A549 (cell line): ENCODE results near the gene DLX6. TPM values are rescaled to one million over a fixed set of nuclear protein-coding genes. Genes with fewer than 3 reads are reported as not detected.

ENCODE experiments used
- CEBPB ChIP-seq, 2 experiments: fragments of >200 bp in 1 of 2; sonication (Bioruptor Twin) in 1 of 2; formaldehyde crosslinking in 1 of 2; IDR thresholded peaks; 2 replicates each; pipeline ENCODE4 v1.6.1; 2012 to 2016
- CHD2 ChIP-seq: fragments of 150-350 bp; IDR thresholded peaks from 2 replicates; pipeline ENCODE4 v1.6.1; 2014; ENCODE audit warnings: low read length; ENCODE audit not compliant: partially characterized antibody
- NR3C1 ChIP-seq: fragments of >200 bp; sonication (Bioruptor Twin); formaldehyde crosslinking; IDR thresholded peaks from 3 replicates; pipeline ENCODE4 v1.6.1; 2017
- POLR2AphosphoS2 ChIP-seq: conservative IDR thresholded peaks from 2 replicates; pipeline ENCODE4 v1.6.1; 2012; ENCODE audit warnings: low read length, improper control_type of control experiment, inconsistent platforms
- SMC3 ChIP-seq: fragments of >200 bp; sonication (Bioruptor Twin); formaldehyde crosslinking; IDR thresholded peaks from 3 replicates; pipeline ENCODE4 v1.6.1; 2018; ENCODE audit warnings: inconsistent platforms
- polyA plus RNA-seq, 4 experiments: library from polyadenylated mRNA; depleted of rRNA in 3 of 4; stranded (reverse); fragments of >200 nt; fragmentation: RNase III in 1 of 4; extraction: RNeasy Plus Mini Kit Qiagen cat#74134 plus additional on column Dnase treatment in 1 of 4; gene quantifications; 2 replicates in 3 of 4; 3 replicates in 1 of 4; pipeline ENCODE4 v1.2.3, GENCODE V29; 2011 to 2017
- small RNA-seq, 6 experiments: library from RNA; depleted of rRNA; stranded (forward); fragments of <200 nt; gene quantifications; one replicate each; pipeline ENCODE3, GENCODE V24; 2012
- TF ChIP-seq, protein P1 (sequence below): fragments of 250-450 bp; sonication (Bioruptor Pico); IDR thresholded peaks from 2 replicates; pipeline ENCODE4 v1.5.0; 2021; ENCODE audit warnings: mild to moderate bottlenecking, moderate library complexity, borderline replicate concordance

The DLX6 gene
- polyA plus RNA-seq, 2 of the 4 experiments (the other 2 are of a cell fraction), result not detected

DNA sequence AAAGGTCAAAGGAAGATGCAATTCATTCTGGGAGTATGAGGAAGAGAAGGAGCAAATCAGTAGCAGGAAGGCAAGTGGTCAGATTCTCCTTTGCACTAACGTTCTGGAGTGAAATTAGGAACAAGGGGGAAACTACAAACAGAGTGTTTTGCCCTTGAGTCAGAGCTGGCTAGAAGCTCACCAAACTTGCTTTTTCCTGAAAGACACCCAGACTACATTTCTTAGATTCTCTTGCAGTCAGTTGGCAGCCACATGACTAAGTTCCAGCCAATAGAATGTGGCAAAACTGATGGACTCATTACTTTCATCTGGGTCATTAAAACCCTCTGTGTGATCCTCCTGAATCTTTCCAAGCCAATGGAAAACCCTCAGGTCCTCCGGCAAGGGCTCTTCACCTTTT is 37.9 kb downstream of the DLX6 start (continued):
- TF ChIP-seq, protein P1, sequence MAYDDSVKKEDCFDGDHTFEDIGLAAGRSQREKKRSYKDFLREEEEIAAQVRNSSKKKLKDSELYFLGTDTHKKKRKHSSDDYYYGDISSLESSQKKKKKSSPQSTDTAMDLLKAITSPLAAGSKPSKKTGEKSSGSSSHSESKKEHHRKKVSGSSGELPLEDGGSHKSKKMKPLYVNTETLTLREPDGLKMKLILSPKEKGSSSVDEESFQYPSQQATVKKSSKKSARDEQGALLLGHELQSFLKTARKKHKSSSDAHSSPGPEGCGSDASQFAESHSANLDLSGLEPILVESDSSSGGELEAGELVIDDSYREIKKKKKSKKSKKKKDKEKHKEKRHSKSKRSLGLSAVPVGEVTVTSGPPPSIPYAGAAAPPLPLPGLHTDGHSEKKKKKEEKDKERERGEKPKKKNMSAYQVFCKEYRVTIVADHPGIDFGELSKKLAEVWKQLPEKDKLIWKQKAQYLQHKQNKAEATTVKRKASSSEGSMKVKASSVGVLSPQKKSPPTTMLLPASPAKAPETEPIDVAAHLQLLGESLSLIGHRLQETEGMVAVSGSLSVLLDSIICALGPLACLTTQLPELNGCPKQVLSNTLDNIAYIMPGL, result no peak
- TF ChIP-seq CHD2 (no peak), SMC3 (no peak), NR3C1 (no peak), CEBPB (IDR thresholded peaks at IDR 0.05) (no peak), POLR2AphosphoS2 (no peak)

Small RNA genes within 50 kb of the gene (small RNA-seq; reads per million reads assigned to genes)
- gene RF01778 (0 reads per million in 6 experiments), gene RF01887 (0 reads per million in 6 experiments), gene RF01888 (0 reads per million in 6 experiments)

Other genes starting within 250 kb of the DLX6 start
- not detected in 2 replicates for gene DLX5, start 19.3 kb downstream of the DLX6 start, polyA plus RNA-seq (2011; rRNA removed)
- not detected in 3 replicates for gene DLX5, start 19.3 kb downstream of the DLX6 start, polyA plus RNA-seq (2017; fragmentation: RNase III; extraction: RNeasy Plus Mini Kit Qiagen cat#74134 plus additional on column Dnase treatment)
- gene SDHAF3, start 112.1 kb downstream of the DLX6 start, polyA plus RNA-seq (2011; rRNA removed), result 37.5 and 52.3 TPM in 2 replicates
- gene SDHAF3, start 112.1 kb downstream of the DLX6 start, polyA plus RNA-seq (2017; fragmentation: RNase III; extraction: RNeasy Plus Mini Kit Qiagen cat#74134 plus additional on column Dnase treatment), result 53.3 to 56.0 TPM (median 53.8 TPM) in 3 replicates